A549 treated with dexamethasone at 1 μM for 4 hours (cell line): ENCODE results near the gene TERT. TPM values are rescaled to one million over a fixed set of nuclear protein-coding genes. Genes with fewer than 3 reads are reported as not detected.

Experiments used
- total RNA-seq: library from RNA; stranded (reverse); fragments of 200-300 nt; extraction: Qiagen RNA extraction; gene quantifications from 5 replicates; pipeline ENCODE4 v1.2.3, GENCODE V29; 2022

Gene TERT
- total RNA-seq: 1.5 to 2.9 TPM (median 2.5 TPM) in 5 replicates

GRCh38 chr5:1294835-1295649 lies at the start of gene TERT:
Gene TERT, minus strand, starts transcription at chr5:1295068. Its CDS starts 79 bp downstream, at chr5:1294989.

GRCh38 chr5:1225081-1225480 lies 69.8 kb downstream of the TERT start, which contains the start of gene SLC6A18:
Gene SLC6A18, plus strand, starts transcription at chr5:1225381. Its CDS starts 97 bp downstream, at chr5:1225478.

Other genes starting within 250 kb of the TERT start
- gene SLC12A7, start 183.0 kb downstream of the TERT start, total RNA-seq: 19.0 to 32.6 TPM (median 29.5 TPM) in 5 replicates
- 0.32 to 0.66 TPM (median 0.64 TPM) in 5 replicates for gene SLC6A19, start 93.5 kb downstream of the TERT start, total RNA-seq
- gene SLC6A18, start 69.7 kb downstream of the TERT start, total RNA-seq: not detected in 5 replicates
- gene CLPTM1L, start 50.0 kb upstream of the TERT start, total RNA-seq: 180 to 200 TPM (median 193 TPM) in 5 replicates
- gene SLC6A3, start 150.4 kb upstream of the TERT start, total RNA-seq: 0.74 to 1.5 TPM (median 1.2 TPM) in 5 replicates
- 141 to 198 TPM (median 197 TPM) in 5 replicates for gene LPCAT1, start 228.9 kb upstream of the TERT start, total RNA-seq